GM18511 (cell line): ENCODE measurements around the gene MYMX.
A peak's percentile ranks its signal among the peaks of the same experiment; 100 is the strongest.
"Not testable (repeated sequence)": the region's sequence is repeated elsewhere in the genome, so short reads cannot be mapped to it uniquely, and the experiment has no call there.

Experiments used
- ATAC-seq: cut with Tn5 transposase; IDR thresholded peaks from one replicate; pipeline ENCODE4 v1.9.1; 2021; ENCODE audit warnings: mild to moderate bottlenecking, moderate library complexity; ENCODE audit not compliant: unreplicated experiment

MYMX gene

GRCh38 chr6:44216677-44217331, at the start of gene MYMX:
MYMX (plus strand) TSS chr6:44216926; CDS start chr6:44217472, 546 bp downstream.
- no peak for ATAC-seq

- no peak for ATAC-seq
These were observed 49.2 kb upstream of the MYMX start for GRCh38 chr6:44167567-44167966.

- ATAC-seq, result no peak
These were observed 47.6 kb upstream of the MYMX start for GRCh38 chr6:44169154-44169553.

- no peak for ATAC-seq
These were observed 46.7 kb upstream of the MYMX start for GRCh38 chr6:44169886-44170570.

GRCh38 chr6:44171899-44172546, 44.7 kb upstream of the MYMX start:
- ATAC-seq, result no peak

GRCh38 chr6:44172731-44173500, 43.8 kb upstream of the MYMX start:
- ATAC-seq, result peak; percentile 73

GRCh38 chr6:44176130-44176761, 40.5 kb upstream of the MYMX start:
- ATAC-seq, result no peak

GRCh38 chr6:44176762-44177509, 39.8 kb upstream of the MYMX start:
- ATAC-seq, result peak; percentile 62

GRCh38 chr6:44177691-44178423, 38.9 kb upstream of the MYMX start:
- no peak for ATAC-seq

GRCh38 chr6:44178424-44179071, 38.2 kb upstream of the MYMX start:
- no peak for ATAC-seq

- no peak for ATAC-seq
These were observed 37.6 kb upstream of the MYMX start for GRCh38 chr6:44179072-44179536.

GRCh38 chr6:44179648-44180047, 37.1 kb upstream of the MYMX start:
- ATAC-seq, result no peak

- no peak for ATAC-seq
These were observed 36.3 kb upstream of the MYMX start for GRCh38 chr6:44180406-44180805.

GRCh38 chr6:44180886-44181285, 35.8 kb upstream of the MYMX start:
- ATAC-seq, result no peak

GRCh38 chr6:44181784-44182183, 34.9 kb upstream of the MYMX start:
- ATAC-seq, result not testable (repeated sequence)

GRCh38 chr6:44182911-44183390, 33.8 kb upstream of the MYMX start:
- no peak for ATAC-seq

GRCh38 chr6:44183783-44184182, 32.9 kb upstream of the MYMX start:
- ATAC-seq, result no peak

GRCh38 chr6:44185356-44185755, 31.4 kb upstream of the MYMX start:
- not testable (repeated sequence) for ATAC-seq
